Activated B cell treated with CpG ODN at 0.5 μM for 24 hours (primary cell): ENCODE data around the gene PTPN13. TPM values are rescaled to one million over a fixed set of nuclear protein-coding genes. Genes with fewer than 3 reads are reported as not detected.

ENCODE experiments used
- ATAC-seq: fragments of 200-7000 bp; cut with Tn5 transposase; one replicate; pipeline ENCODE4 v1.10.0; 2021; ENCODE audit warnings: low read depth, mild to moderate bottlenecking, moderate library complexity
- CTCF ChIA-PET: fragments of 350-600 bp; sonication (Branson Sonifier 250); formaldehyde crosslinking; loops from one replicate; lab custom pipeline; 2021; ENCODE audit warnings: antibody characterized with exemption; lab: Charles Lee
- POLR2A ChIA-PET: fragments of 350-600 bp; sonication (Branson Sonifier 250); formaldehyde crosslinking; loops from one replicate; lab custom pipeline; 2021; ENCODE audit warnings: antibody characterized with exemption; lab: Charles Lee
- DNase-seq: peaks from one replicate; pipeline ENCODE4 v3.0.0; 2022
- H3K27ac Mint-ChIP-seq: one replicate; pipeline ENCODE4 v1.8.0; 2020; ENCODE audit warnings: mixed read lengths
- H3K27me3 Mint-ChIP-seq: one replicate; pipeline ENCODE4 v1.8.0; 2021; ENCODE audit warnings: mixed read lengths
- H3K36me3 Mint-ChIP-seq: one replicate; pipeline ENCODE4 v1.8.0; 2021; ENCODE audit warnings: low read depth, mixed read lengths
- H3K4me1 Mint-ChIP-seq: one replicate; pipeline ENCODE4 v1.8.0; 2021; ENCODE audit warnings: mixed read lengths
- H3K4me3 Mint-ChIP-seq: one replicate; pipeline ENCODE4 v1.8.0; 2020; ENCODE audit warnings: mild to moderate bottlenecking, mixed read lengths
- H3K9me3 Mint-ChIP-seq: one replicate; pipeline ENCODE4 v1.8.0; 2020; ENCODE audit warnings: mixed read lengths
- intact Hi-C: fragments of 100-400 bp; cut with micrococcal nuclease; formaldehyde crosslinking; loops from one replicate; pipeline ENCODE4 v1.15.1; 2024
- total RNA-seq: library from RNA; stranded (reverse); gene quantifications from 2 replicates; pipeline ENCODE4 v1.2.3, GENCODE V29; 2022
- TF ChIP-seq, protein P1 (sequence below): fragments of 200-600 bp; IDR thresholded peaks from one replicate; pipeline ENCODE4 v1.8.0; 2022; ENCODE audit warnings: antibody characterized with exemption, mild to moderate bottlenecking

PTPN13 gene
- total RNA-seq, 1 donor from 2014 or later = 0.07 TPM

DNA sequence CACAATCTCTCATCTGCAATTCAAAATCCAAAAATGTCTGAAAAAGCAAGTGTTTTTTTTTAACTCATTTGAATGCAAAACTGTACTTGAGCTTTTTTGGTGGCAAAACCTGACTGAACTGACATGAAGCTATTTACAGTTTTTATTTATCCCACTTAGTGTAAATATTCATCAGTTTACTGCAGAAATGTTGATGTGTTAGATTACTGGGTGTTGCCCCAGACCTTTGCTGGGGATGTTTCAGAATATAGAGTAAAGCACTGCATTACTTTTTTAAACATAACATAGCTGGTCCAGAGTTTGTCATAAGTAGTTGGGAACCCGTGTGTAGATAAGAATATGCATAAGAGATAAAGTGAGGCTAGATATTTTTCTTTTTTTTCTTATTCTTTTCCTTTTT, 27.3 kb downstream of the PTPN13 start:
- H3K4me1 Mint-ChIP-seq = no peaks in the 10 kb centered on the region
- no peak overlapping the region for H3K27ac Mint-ChIP-seq
- no peaks in the 10 kb centered on the region for H3K9me3 Mint-ChIP-seq
- CTCF ChIA-PET = no interaction called here
- H3K4me3 Mint-ChIP-seq = no peak overlapping the region
- intact Hi-C loops = no loop called here
- TF ChIP-seq, protein P1, sequence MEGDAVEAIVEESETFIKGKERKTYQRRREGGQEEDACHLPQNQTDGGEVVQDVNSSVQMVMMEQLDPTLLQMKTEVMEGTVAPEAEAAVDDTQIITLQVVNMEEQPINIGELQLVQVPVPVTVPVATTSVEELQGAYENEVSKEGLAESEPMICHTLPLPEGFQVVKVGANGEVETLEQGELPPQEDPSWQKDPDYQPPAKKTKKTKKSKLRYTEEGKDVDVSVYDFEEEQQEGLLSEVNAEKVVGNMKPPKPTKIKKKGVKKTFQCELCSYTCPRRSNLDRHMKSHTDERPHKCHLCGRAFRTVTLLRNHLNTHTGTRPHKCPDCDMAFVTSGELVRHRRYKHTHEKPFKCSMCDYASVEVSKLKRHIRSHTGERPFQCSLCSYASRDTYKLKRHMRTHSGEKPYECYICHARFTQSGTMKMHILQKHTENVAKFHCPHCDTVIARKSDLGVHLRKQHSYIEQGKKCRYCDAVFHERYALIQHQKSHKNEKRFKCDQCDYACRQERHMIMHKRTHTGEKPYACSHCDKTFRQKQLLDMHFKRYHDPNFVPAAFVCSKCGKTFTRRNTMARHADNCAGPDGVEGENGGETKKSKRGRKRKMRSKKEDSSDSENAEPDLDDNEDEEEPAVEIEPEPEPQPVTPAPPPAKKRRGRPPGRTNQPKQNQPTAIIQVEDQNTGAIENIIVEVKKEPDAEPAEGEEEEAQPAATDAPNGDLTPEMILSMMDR = no peak
- POLR2A ChIA-PET = no interaction called here
- no peaks in the 10 kb centered on the region for H3K27me3 Mint-ChIP-seq
- H3K36me3 Mint-ChIP-seq = no peaks in the 10 kb centered on the region
- ATAC-seq (no peak), DNase-seq (no peak)

DNA sequence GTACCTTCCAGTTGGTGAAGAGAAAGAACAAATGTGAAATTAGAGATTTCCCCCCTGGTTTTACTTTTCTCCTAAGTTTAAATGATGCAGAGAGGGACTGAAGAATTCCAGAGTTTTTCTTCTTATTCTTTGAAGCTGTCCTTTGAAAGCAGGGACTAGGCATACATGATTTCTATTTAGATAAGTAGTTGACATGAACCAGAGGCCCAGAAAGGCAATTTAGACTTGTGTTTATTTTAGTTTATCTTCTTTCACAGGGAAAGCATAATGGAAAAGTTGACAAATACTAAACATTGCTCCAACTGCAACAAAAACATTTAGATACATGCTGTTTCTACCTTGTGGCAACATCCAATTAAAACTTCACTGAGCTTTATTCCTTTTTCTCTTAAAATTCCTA, 32.0 kb downstream of the PTPN13 start:
- no peaks in the 10 kb centered on the region for H3K4me1 Mint-ChIP-seq
- H3K27me3 Mint-ChIP-seq = no peaks in the 10 kb centered on the region
- CTCF ChIA-PET = no interaction called here

GRCh38 chr4:86627462-86628135, 33.5 kb downstream of the PTPN13 start:
- no peaks in the 10 kb centered on the region for H3K4me1 Mint-ChIP-seq
- TF ChIP-seq, protein P1 = no peak
- H3K27ac Mint-ChIP-seq = no peak overlapping the region
- DNase-seq (no peak), ATAC-seq (no peak)
- H3K9me3 Mint-ChIP-seq = no peaks in the 10 kb centered on the region
- intact Hi-C loops = no loop called here
- no peaks in the 10 kb centered on the region for H3K36me3 Mint-ChIP-seq
- H3K4me3 Mint-ChIP-seq = no peak overlapping the region
- ChIA-PET POLR2A (no interaction called here), CTCF (no interaction called here)
- no peaks in the 10 kb centered on the region for H3K27me3 Mint-ChIP-seq

More for the DNA sequence above, 32.0 kb downstream of the PTPN13 start:
- Mint-ChIP-seq H3K4me3 (no peak overlapping the region), H3K27ac (no peak overlapping the region), H3K36me3 (no peaks in the 10 kb centered on the region), H3K9me3 (no peaks in the 10 kb centered on the region)
- POLR2A ChIA-PET = no interaction called here
- intact Hi-C loops = no loop called here
- DNase-seq = no peak
- TF ChIP-seq, protein P1 = no peak
- ATAC-seq = no peak

- ChIA-PET CTCF (no interaction called here), POLR2A (interaction anchor here (0.5 kb wide), 1 partner anchor 760 kb away, joined by 5 read pairs; the partner anchor contains the start of gene HSD17B11)
- H3K9me3 Mint-ChIP-seq = no peaks in the 10 kb centered on the region
- no peaks in the 10 kb centered on the region for H3K27me3 Mint-ChIP-seq
- H3K4me3 Mint-ChIP-seq = no peak overlapping the region
- H3K27ac Mint-ChIP-seq = no peak overlapping the region
- ATAC-seq (no peak), DNase-seq (no peak)
- no peaks in the 10 kb centered on the region for H3K4me1 Mint-ChIP-seq
- TF ChIP-seq, protein P1 = no peak
- intact Hi-C loops = no loop called here
- no peaks in the 10 kb centered on the region for H3K36me3 Mint-ChIP-seq
Measured at GRCh38 chr4:86630629-86631028, 36.5 kb downstream of the PTPN13 start.

GRCh38 chr4:86631166-86631565, 37.1 kb downstream of the PTPN13 start:
- TF ChIP-seq, protein P1 = no peak
- no peaks in the 10 kb centered on the region for H3K4me1 Mint-ChIP-seq
- H3K36me3 Mint-ChIP-seq = no peaks in the 10 kb centered on the region
- CTCF ChIA-PET = no interaction called here
- intact Hi-C loops = no loop called here
- H3K27me3 Mint-ChIP-seq = no peaks in the 10 kb centered on the region
- no peak overlapping the region for H3K4me3 Mint-ChIP-seq
- H3K27ac Mint-ChIP-seq = no peak overlapping the region
- no peak for ATAC-seq
- no peaks in the 10 kb centered on the region for H3K9me3 Mint-ChIP-seq
- DNase-seq = no peak
- POLR2A ChIA-PET = interaction anchor here (0.5 kb wide), 1 partner anchor 760 kb away, joined by 5 read pairs; the partner anchor contains the start of gene HSD17B11
